HG02571 (cell line): ENCODE results near the gene TOM1L1.

ENCODE experiments used
- ATAC-seq: cut with Tn5 transposase; IDR thresholded peaks from one replicate; pipeline ENCODE4 v1.9.1; 2021; ENCODE audit warnings: mild to moderate bottlenecking, moderate library complexity; ENCODE audit not compliant: unreplicated experiment

The TOM1L1 gene

DNA sequence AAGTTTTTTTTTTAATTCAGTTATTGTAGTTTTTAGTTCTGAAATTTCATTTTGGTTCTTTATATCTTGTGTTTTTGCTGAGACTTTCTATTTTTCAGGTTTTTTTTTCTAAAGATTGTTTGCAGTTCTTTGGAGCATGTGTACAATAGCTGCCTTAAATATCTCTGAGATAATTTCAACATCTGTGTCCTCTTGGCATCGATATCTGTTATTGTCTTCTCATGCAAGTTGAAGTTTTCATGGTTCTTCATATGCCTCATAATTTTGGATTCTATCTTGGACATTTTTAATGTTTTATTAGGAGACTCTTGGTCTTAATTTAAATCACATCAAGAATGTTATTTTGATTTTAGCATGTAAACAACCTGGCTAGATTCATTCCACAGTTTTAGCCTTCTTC lies 45.0 kb downstream of the TOM1L1 start:
- ATAC-seq = no peak

DNA sequence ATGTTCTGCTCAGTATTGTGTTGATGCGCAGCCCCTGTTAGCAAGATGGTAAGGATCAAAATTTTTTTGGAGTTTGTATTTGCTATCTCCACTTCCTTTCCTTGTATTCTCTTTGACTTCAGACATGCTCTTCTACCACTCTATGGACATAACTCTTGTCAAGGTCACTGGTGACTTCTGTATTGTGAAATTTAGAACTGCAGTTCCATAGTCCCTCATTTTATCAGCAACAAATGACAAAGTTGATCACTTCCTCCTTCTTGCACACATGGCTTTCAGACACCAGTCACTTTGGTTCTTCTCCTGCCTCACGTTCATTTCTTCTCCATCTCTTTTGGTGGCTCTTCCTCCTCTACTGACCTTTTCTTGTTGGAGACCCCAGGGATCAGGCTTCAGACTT lies 46.7 kb downstream of the TOM1L1 start:
- ATAC-seq = no peak

DNA sequence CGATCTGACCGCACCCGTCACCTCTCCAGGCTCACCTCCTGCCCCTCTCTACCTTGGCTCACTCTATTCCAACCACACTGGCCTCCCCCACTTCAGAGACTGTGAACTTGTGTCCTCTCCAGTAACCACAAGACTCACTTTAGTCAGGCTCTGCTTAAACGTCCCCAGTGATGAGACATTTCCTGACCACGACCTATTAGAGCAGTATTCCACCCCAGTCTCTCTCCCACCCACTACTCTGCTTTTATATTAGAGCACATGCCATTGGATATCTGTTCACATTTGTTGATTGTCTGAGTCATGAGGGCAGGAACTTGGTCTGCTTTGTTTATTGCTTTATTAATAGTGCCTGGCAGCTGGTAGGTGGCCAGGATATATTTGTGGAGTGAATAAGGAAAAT lies 47.7 kb downstream of the TOM1L1 start:
- no peak for ATAC-seq

DNA sequence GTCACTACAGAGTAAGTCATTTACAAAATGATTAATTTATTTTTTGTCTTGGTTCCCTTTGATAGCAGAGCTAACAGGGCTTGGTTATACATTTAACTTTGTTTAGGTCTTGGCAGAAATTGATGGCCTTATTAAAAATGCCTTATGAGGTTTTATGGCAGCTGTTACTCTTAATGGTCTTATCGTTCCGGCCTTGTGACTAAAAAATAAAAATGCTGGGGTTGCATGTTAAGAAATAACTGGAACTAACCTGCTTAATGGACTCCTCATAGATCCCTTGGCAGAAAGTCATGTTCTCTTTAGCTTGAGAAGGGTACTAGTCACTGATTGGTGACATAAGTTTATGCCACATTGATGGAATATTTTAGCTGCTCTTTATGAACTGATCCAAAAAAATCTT lies 49.5 kb downstream of the TOM1L1 start:
- ATAC-seq = no peak

DNA sequence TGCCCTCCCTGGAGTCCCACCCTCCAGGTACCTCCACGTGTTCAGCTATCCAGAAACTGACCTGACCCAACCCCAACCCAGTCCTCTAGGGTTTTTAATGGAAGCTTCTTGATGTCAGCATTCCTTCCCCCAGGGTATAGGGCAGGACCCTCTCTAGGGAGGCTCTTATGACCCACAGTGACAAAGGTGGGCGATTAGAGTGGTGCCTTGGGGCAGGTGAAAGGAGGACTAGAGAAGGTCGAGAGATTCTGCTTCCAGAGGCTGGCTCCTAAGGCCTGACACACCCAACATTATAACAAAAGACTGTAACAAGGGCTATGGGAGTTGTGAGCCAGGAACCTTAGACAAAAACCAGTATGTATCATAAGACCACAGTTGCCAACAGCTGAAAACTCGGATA lies 50.6 kb downstream of the TOM1L1 start:
- no peak for ATAC-seq

DNA sequence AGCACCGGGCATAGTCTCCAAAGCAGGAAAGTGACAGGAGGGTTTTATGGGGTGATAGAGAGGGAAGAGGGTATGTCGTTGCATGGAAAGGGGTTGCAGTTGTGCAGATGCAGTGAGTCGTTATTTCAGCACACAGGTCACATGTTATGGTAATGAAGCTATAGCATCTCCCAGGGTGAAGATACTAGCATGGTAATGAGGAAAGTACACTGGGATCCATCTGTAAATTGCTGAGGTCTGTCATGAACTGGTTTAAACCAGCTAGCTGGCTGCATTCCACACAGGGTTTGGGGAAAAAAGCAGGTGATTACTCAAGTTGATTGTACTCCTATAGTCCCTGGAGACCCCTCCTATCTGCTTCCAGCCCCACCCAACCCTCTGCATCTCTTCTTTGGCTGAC lies 56.1 kb downstream of the TOM1L1 start:
- ATAC-seq = no peak

DNA sequence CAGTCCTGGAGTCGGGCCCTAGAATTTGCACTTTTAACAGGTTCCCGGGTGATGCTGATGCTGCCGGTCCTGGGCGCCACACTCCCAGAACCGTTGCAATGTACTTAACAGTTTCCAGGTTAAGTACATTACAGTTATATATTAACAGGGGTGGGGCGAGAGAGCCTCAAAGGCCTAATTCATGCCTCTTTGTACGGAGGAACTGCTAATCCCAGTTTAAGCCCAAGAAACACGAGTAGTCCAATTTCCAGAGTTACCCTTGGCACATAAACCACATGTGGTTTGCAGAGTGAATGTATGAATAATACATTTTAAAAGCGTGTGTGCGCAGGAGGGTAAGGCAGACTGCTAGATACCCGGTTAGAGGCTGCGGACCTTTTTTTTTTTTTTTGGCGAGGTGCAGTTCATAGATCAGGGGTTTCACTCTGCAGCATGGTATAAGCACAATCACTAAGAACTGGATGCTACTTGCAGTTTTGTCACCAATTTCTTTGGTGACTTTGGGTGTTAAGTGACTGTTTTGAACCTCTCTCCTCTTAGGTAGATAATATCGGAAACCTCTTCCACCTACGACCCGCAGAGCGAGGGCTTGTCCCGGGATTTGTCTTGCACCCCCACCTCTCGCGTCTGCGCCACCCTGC lies 67.1 kb downstream of the TOM1L1 start:
- peak; percentile 3 for ATAC-seq

DNA sequence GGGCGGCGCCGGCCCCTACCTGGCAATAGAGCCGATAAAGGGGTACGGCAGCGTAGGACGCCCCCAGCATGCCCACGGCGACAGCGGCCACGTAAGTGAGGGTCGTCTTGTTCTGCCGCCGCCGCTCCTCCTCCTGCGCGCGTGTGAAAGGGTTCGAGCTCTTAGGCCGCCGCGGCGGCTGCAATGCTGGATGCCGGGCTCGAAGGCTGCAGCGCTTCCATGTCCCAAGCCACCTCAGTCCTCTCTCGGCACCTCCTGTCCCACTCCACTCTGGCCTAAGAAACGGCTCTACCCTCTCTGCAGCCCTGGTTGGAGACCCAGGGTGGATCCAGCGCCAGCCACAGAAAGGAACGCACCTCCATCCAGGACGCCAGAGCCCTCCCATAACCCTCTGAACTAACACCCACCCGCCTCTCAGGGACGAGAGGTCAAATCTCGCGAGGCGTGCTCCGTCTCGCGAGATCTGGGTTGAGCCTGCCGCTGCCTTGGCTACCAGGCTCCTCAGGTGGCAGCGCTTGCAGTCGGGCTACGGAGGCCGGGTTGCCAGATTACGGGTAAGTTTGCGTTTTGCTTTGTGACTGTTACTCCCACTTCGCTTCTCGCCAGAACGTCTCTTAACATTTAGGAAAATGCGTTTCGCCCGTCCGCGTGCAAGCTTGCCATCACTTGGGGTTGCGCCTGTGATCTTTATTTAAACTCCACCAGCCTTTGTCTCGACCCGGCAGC lies 67.8 kb downstream of the TOM1L1 start, which contains the start of the genes COX11 and STXBP4:
TSS of gene COX11 (minus strand) at position 393 of the 726 bp plus-strand sequence. CDS start at position 385, 8 bp downstream.
TSS of gene STXBP4 (plus strand) at position 504 of the 726 bp plus-strand sequence. CDS start 17,455 bp downstream, outside the sequence.
- peak; percentile 93 for ATAC-seq

DNA sequence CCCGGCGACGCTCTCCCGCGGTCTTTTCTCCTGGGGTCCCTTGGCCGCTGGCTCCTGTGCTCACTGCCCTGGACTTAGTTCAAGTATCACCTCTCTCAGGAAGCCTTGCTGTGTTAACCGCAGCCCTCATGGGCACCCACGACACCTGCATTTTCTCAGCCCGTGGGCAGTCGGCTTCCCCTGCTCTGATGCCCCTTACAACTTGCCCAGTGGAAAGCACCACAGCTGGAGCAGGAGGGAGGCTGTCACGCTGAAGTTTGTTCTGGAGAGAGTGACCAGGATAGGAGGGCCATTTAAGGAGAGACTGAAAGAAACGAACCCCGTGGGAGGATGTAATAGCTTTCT lies 68.3 kb downstream of the TOM1L1 start:
- peak; percentile 29 for ATAC-seq

DNA sequence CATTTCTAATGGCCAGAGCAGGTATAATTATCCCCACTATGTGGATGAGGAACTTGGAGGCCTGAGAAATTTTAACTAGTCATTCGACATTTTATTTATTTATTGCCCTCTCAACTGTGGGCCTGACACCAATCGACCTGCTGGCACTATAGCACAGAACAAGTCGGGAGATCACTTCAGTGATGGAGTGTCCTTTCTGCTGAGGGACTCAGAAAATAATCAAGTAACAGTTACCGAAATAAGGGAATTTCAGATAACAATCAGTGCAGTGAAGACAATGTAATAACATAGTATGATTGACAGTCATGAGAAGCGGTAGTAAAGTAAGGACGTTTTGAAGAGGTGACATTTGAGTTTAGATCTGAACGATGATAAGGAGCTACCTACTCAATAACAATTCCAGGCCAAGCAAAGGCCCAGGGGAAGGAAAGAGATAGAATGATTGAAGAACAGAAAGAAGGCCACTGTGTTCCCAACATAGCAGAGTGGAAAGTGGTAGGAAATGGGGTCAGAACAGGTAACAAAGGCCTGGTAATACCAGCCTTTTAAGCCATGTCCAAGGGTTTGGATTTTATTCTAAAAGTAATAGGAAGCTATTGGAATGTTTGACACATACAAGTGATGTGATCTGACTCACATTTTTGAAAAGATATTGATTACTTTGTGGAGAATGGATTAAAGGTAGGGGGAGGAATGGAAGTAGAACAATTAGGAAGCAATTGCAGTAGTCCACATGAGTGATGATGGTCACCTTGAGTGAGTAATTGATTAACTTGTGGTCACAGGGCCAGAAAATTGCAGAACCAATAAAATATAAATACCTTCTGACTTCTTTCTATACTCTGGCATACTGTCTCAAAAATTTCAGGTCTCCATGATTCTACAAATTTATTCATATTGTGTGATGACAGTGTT lies 69.3 kb downstream of the TOM1L1 start:
- ATAC-seq = no peak

DNA sequence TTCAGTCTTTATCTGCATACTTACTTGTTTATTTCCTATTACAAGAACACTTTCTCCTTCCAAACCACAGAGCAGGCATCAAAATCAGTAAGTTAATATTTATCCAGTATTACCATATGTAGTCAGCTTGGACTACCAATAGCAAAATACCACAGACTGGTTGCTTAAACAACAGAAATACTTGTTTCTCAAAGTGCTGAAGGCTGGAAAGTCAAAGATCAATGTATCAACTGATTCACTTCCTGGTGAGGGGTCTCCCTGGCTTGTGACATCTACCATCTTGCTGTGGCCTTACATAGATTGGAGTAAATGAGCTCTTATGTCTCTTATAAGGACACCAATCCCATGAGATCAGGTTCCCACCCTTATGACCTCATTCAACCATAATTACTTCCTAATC lies 70.5 kb downstream of the TOM1L1 start:
- ATAC-seq = no peak

DNA sequence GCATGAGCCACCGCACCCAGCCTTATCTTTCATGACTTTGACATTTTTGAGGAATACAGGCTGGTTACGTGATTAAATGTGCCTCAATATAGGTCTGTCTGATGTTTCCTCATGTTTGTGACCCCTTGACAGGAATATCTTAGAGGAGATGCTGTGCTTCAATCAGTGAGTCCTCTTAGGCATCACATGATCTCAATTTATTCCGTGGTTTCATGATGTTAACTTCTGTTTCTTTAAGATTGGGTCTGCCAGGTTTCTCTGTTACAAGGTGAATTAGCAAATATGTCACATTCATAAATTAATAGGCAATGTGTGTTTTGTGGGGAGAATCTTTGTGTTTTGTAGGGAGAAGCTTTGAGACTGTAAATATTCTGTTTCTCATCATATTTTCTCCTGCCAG lies 71.2 kb downstream of the TOM1L1 start:
- no peak for ATAC-seq

DNA sequence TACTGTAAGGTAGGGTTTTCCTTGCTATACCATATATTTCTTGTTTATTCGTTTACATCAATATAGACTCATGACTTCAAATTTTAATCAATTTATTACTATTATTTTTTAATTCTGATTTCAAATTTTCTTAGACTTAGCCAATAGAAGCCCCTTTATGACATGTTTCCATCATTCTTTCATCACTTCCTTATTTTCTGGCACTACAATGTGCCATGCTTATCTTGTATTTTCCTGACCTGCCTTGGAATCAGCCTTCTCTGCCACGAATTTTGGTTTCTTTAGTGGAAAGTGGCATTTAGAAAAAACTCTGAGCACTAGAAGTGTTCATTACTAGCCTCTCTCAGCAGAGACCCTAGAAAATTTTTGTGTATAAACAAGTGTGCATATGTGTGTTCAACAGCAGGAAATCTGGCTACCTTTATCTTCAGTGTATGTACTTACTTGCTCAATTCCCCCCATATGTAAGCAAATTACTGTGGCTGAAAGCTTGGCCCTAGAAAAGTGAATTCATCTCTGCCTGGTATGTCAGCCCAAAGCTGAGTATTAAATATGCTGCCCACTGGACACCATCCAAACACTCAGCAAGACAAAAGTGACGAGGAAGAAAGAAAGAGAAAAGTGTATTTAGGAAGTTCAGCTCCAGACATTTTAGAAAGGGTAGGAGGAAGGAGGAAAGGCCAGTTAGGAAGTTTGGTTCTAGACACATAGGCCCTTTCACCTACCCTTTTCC lies 71.9 kb downstream of the TOM1L1 start:
- no peak for ATAC-seq

DNA sequence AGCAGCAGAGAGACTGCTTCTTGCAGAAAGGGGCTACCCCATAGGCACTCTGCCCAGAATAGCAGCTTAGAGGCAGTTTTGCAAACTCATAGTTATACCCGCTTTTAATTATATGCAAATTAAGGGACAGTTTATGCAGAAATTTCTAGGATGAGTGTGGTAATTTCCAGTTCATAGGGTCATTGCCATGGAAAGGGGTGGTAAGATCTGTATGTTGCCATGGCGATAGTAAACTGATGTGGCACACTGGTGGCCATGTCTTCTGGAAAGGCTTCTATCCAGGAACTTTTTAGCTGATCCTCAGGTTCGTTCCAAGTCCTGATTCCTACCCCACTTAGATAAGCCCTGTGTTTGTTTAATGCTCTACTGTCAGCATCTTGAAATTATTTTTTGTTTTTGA lies 74.1 kb downstream of the TOM1L1 start:
- no peak for ATAC-seq

DNA sequence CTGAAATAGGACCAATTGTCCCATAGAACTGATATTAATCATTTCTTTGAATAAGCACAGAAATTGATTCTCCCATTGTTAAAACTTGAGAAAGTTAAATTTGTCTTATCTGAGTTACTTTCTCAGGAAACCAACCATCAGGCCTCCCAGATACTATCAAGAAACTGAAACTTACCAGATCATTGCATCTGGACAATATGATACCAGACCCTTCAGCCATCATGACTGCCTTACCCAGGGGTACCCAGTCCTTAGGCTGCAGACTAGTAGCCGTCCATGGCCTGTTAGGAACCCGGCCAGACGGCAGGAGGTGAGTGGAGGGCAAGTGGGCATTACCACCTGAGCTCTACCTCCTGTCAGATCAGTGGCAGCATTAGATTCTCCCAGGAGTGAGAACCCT lies 75.7 kb downstream of the TOM1L1 start:
- no peak for ATAC-seq

DNA sequence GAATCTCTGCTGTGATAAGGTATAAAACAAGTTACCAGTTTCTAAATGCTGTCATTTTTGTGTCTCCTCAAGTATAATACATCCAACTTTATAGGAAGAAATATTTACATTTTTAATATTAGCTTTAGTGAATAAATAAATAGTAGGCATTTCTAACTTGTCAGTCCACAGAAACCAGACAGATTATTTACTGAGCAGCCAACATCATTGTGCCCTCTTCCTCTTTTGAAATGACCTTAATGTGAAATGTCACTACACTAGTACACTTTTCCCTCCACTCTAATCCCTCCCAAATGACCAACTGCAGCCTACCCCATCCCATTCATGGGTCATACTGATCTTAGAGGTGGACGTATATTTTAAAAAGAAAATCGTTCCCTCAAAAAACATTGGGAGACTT lies 77.1 kb downstream of the TOM1L1 start:
- ATAC-seq = no peak

DNA sequence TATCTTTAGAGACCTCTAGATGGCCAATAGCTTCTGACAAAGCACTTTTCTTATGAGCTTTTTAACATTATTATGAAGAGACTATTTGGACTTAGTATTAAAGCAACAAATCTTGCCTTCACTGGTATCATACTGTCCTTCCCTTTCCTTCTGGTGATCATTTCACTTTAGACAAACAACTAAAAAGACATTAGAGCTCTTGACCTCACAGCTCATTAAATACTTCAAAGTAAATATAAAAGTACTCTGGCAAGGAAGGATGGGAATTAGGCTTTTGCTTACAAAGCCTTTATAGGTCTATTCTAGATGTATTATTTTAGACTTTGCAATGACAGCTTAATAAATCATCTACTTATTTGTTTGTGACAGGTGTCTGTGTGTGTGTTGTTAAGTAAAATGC lies 79.0 kb downstream of the TOM1L1 start:
- ATAC-seq = no peak

DNA sequence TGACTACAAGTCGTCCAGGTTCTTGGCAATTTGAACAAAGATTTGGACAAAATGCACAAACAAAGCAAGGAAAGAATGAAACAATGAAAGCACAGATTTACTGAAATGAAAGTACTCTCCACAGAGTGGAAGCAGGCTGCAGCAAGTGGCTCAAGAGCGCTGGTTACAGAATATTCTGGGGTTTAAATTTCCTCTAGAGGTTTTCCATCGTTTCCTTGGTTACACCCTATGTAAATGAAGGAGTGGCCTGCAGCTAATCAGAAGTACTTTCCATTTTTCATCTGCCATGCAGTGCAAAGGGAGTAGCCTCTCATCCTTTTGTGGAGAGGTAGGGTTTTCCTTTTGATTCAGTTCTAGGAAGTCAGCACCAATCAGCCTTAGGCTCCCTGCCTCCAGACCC lies 79.7 kb downstream of the TOM1L1 start:
- ATAC-seq = no peak

DNA sequence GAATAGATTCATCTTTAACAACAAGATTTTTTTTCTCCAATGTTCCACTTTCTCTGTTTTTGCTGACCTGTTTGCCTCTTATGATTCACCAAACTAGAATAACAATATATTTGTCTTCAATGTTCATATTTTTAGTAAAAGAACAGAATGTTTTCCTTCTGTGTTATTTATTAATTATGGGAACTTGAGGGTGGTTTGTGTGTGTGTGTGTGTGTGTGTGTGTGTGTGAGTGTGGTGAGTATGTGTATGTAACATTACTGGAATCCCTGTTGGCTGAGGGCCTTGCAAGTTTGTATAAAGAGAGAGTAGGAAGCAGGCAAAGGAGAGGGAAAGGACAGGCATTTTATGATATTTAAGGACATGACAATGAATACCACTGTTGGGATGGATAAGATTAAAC lies 81.7 kb downstream of the TOM1L1 start:
- no peak for ATAC-seq

DNA sequence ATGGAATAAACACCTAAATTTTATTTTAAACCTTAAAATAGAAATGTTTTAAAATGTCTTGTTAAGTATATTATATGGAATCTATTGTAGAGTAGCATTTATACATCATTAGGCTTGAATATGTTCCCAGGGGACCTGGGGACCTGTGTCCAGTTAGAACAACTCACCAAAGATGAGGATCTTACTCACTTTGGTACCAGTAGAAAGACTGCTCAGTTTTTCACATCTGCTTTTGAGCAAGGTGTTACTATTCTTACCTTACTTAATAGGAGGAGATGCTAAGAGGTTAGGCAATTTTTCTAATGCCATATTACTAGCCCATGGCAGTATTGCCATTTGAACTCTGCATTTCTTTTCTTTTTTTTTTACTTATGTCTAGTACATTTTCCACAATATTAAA lies 82.6 kb downstream of the TOM1L1 start:
- no peak for ATAC-seq

DNA sequence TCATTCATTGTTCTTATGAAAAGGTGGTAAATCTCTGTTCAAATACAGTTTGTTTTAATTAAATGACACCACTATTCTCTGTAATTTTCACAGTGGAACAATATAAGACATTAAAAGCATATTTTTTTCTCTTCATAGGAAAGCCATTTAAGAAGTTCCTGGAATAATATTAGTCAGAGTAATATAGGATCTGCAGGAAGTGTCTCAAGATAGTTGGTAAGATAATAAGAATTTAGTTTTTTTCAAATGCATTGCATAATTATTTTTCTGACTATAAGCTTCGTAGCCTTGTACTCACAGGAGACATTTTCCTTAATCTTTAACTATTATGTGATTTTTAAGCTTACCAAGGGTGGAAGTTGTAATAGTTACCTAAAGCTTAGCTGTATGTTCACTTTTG lies 84.8 kb downstream of the TOM1L1 start:
- no peak for ATAC-seq
